GM19452 (cell line): Measurements from ENCODE around the gene CXCL12.

ENCODE experiments used
- ATAC-seq: cut with Tn5 transposase; IDR thresholded peaks from one replicate; pipeline ENCODE4 v1.9.1; 2021; ENCODE audit not compliant: unreplicated experiment

Gene CXCL12

DNA sequence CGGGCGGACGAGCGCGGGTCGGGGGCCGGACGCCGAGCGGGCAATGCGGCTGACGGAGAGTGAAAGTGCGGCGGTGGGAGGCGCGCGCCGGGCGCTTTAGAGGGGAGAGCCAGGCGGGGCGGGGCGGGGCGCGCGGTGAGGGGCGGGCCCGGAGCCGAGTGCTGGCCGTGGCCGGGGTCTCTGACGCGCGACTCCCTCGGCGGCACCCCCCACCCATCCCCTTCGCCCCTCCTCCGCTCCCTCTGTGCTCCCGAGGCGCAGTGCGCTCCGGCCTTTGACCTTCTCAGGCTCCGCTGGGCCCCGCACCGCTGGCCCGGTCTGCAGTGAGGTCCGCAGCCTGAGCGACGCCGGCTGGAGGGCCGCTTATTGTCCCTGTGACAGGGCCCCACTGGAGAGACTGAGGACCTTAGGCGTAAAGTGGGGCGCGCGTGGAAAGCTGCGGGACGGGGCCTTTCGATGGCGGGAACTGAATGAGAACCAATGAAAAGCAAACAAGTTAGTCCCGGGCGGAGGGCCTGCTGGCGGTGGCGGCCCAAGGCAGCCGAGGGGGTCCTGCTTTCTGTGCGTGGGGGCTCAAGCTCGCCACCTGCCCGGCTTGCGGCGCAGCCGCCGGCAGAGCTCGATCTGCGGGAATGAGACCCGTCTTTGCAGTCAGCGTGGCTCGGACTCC lies at the start of gene CXCL12:
CXCL12 (minus strand) TSS at position 72 of the 670 bp plus-strand sequence. CDS start 92 bp downstream, outside the sequence.
- no peak for ATAC-seq

- no peak for ATAC-seq
Measured at GRCh38 chr10:44427479-44427878, 42.6 kb upstream of the CXCL12 start.

- no peak for ATAC-seq
Measured at GRCh38 chr10:44427037-44427436, 42.1 kb upstream of the CXCL12 start.

DNA sequence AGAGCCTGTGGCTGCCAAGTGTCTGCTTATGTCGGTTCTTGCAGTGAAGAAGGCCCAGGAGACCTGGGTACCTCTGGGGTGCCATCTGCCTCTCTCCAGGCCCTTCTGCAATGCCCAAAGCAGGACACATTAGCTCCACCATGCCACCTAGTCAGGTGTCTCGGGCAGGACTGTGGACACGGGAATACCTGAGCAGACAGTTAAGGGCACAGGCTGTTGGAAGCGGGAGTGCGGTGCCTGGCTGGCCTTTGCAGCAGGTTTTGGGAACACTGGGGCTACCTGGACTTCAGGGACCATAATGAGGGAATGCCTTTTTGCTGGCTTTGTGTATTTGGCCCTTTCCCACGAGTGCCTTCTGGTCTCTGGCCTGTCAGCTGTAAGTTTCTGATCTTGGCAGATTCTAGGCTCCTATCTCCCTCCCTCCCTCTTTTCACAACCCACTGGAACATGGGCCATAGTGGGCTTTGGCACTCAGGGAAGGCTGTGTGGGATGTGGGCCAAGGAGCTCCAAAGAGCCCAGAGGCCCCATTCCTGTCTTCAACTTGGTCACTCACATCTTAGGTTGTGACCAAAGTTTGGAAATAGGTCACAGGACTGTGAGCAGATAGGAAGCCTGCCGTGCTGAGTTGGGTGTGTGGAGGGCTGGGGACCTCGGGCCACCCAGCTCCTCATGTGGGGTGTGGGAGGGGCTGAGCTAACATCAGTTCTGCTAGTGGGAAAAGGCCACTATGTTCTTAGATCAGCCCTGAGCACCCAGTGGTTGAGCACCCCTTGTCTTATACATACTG lies 41.5 kb upstream of the CXCL12 start:
- ATAC-seq, result no peak

DNA sequence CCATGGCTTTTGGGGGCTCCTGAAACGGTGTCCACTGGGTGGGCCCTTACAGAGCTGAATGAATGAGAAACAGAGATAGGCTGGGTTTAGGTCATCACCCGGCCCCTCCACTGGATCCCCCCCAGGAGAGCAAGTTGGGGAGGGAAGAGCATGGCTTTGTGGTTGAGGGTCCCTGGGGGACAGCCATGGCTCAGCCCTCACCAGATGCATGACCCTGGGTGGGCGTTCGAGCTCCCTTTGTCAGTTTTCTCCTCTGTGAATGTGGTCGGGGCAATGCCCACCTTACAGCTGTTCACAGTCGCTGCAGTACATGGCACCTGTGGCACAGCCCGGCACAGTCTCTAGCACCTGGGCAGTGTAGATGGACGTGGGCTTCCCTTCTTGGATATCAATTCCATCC lies 40.6 kb upstream of the CXCL12 start:
- no peak for ATAC-seq

DNA sequence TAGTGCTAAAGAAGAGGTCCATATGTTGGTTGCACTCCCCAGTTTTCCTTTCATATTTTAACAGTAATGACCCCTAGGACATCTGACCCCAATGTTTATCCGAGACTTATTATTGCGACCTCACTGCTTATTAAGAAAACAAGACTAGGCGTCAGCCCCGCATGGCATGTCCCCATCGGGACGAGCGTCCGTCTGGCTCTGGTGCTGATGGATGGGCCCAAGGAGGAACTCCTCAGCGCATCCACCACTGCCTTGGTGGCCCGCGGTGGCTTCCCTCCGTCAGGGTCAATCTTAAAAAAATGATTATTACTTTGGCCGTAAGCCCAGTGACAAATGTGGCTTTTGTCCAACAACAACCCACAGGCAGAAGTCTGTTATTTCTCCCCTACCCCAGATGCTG lies 40.1 kb upstream of the CXCL12 start:
- ATAC-seq, result no peak

DNA sequence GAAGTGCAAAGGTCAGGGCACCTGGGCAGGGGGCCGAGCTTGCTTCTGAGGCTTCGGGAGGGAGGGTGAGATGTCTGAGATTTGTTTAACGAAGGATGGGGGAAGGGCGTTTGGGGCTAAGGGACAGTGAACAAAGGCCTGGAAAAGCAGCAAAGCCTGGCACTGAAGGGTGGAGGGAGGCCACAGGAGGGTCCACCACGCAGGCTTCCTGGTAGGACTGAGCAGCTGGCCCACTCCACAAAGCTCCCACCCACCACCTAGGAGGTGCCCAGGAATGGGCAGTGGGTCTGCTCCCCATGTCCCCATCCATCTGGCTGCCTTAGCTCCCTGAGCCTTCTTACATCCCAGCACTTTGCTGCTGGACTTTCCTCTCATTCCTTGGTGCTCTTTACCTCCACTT lies 39.4 kb upstream of the CXCL12 start:
- no peak for ATAC-seq

DNA sequence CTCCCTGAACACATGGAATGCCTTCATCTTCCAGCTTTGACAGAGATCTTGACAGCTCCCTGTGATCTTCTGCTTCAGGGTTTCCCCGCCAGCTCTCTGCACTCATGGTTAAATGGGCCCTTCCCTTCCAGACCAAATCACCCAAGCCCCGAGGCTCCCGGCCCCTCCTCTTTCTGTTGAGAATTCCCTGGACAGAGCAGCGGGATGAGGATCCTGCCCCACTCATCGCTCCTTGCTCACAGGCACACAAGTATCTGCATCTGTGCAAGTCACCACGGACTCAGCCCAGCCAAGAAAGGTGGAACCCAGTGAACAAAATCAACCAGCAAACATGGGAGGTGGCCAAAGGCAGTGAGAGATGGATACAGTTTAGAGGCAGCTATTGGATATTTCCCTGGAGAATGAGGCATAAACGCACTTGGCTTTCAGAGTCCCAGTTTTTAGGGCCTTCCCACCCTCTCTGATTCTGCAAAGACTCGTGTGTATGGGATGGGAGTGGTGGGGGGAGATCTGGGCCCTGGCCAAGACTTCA lies 37.7 kb upstream of the CXCL12 start:
- ATAC-seq, result no peak

DNA sequence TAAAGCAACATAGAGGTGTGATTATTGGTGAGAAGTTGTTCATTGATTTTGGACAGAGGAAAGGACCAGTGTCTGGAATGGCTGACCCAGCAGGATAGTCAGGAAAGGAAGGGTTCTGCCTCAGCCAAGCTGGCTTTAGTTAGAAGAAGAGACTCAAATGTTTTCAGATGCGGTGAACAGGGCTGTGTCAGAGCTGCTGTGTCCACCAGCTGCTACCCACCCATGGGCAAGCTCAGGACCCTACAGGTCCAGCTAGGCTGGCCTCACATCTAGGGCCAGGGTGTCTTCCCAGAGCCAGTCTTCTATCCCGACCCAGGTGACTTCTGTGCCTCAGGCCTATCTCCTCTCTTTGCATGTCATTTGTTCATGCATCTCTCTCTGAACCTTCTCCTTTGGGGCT lies 37.3 kb upstream of the CXCL12 start:
- no peak for ATAC-seq

- no peak for ATAC-seq
Measured at GRCh38 chr10:44419790-44420549, 35.1 kb upstream of the CXCL12 start.

DNA sequence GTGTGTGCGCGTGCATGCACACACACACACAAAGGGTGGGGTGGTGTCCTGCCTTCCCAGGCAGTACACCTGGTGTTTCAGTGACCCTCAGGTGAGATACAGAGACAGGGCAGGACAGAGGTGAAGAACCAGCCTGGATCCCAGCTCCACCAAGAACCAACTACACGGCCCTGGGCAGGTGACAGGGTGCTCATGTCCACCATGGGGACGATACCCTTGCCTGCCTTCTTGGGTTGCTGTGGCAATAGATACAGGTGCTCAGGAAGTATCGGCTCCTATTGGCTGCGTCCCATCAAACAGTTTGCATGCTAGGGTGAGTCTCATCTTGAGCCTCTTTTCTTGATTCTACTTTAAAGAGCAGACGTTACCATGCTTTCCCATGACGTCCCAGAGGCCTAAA lies 33.7 kb upstream of the CXCL12 start:
- no peak for ATAC-seq

GRCh38 chr10:44417761-44418160 lies 32.9 kb upstream of the CXCL12 start:
- ATAC-seq, result no peak

- ATAC-seq, result no peak
Measured at GRCh38 chr10:44416936-44417335, 32.0 kb upstream of the CXCL12 start.

DNA sequence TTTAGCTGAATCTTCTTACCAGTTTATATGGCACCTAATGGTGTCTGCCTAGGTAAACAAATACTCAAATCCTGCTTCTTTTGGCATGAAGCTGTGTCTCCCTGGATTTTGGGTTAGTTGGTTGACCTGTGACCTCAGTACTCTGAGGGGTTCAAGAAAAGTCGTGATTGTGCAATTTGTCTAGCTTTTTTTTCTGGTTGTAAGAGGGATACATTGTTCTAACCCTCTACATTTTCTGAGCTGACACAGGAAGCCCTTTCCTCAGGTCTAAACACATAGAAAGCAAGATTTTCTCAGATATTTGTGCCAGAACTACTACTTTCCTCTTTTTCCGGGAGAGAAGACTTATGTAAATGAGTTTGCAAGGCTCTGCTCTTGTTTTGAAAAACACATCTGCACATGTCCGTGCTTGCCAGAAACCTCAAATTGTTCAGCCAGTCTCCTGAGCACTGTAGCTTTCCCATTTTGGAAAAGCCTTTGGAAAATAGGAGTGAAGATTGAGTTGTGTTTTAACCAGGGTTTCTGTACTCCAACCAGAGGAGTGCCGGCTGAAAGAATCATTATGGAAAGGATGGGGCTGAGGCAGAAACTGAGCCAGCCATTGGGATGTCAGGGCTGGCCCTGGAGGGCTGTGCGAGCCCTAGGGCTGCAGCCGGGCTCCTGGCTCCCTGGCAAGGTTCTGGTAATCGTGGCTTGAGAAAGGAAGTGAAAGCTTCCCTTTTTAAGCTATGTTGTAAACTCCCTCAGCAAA lies 31.3 kb upstream of the CXCL12 start:
- no peak for ATAC-seq

DNA sequence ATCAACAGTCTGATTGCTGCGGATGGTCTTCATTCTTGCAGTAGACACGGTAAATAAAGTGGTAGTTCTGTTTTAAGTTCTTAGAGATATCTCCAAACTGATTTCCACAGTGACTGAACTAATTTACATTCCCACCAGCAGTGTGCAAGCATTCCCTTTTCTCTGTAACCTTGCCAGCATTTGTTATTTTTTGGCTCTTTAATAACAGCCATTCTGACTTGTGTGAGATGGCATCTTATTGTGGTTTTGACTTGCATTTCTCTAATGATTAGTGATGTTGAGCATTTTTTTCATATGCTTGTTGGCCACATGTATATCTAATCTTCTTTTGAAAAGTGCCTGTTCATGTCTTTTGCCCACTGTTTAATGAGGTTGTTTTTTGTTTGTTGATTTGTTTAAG lies 30.2 kb upstream of the CXCL12 start:
- no peak for ATAC-seq

- ATAC-seq, result no peak
Measured at GRCh38 chr10:44413416-44413815, 28.5 kb upstream of the CXCL12 start.

DNA sequence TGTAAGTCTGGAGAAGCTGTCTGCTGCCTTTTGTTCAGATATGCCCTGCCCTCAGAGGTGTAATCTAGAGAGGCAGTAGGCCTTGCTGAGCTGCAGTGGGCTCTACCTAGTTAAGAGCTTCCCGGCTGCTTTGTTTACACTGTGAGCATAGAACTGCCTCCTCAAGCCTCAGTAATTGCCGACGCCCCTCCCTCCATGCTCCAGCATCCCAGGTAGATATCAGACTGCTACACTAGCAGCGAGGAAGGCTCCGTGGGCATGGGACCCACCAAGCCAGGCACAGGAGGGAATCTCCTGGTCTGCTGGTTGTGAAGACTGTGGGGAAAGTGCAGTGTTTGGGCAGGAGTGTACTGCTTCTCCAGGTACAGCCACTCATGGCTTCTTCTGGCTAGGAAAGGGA lies 26.4 kb upstream of the CXCL12 start:
- no peak for ATAC-seq

- no peak for ATAC-seq
Measured at GRCh38 chr10:44404741-44405437, 20.0 kb upstream of the CXCL12 start.

DNA sequence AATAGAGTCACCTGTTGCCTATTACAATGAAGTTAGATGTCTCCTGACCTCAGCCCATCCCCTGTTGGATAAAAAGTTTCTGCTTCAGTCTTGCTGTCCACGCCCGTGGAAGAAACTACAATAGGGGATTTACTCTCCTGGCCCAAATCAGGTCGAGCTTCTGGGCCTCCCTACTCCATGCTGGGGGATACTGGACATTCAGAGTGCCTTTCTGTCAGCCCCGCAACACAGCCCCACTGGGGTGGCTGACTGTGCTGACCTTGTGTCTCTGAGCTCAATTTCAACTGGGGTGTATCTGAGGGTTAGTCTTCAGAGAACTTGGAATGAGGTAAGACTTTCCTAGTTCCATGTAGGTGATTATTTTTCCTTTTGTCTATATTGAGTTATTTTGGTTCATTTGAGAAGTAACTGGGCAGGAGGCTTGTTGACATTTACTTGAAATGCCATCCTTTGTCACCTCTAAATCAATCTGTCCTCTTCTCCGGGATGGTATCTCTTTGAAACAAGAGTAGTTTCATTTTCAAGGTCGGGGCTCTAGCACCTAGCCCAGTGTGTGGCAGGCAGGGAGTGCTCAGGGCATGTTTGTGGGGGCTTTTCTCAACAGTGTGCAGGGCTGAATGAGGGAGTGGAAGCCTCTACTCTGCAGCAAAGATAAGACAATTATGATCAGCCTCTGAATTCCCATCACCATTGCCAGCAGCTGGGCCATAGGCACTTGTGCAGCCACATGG lies 17.7 kb upstream of the CXCL12 start:
- no peak for ATAC-seq

GRCh38 chr10:44400541-44400940 lies 15.6 kb upstream of the CXCL12 start:
- no peak for ATAC-seq
